Anterior cingulate cortex (tissue), 58 donors: ENCODE data around the gene TMEM95.
A peak's percentile ranks its signal among the peaks of the same experiment; 100 is the strongest.

Experiments
- DNase-seq, 58 donors: peaks; one replicate each; lab custom pipeline; 2025; lab: John Stamatoyannopoulos, UW

The TMEM95 gene

GRCh38 chr17:7396147-7396546 lies 41.2 kb downstream of the TMEM95 start:
- no peak for DNase-seq

- DNase-seq = no peak
Measured at GRCh38 chr17:7398612-7399011, 43.7 kb downstream of the TMEM95 start.

- peak in 3 of 58 donors; percentile 51 to 62 (median 54) for DNase-seq
Measured at GRCh38 chr17:7403043-7403726, 48.2 kb downstream of the TMEM95 start.

- DNase-seq = peak in 2 of 58 donors; percentile 77 to 88
Measured at GRCh38 chr17:7403727-7403976, 48.7 kb downstream of the TMEM95 start.

- DNase-seq = peak; percentile 88 to 100 (median 99)
Measured at GRCh38 chr17:7403977-7404736, 49.2 kb downstream of the TMEM95 start, which contains the start of gene TMEM256. Gene TMEM256 (minus strand): TSS chr17:7404097. CDS start chr17:7404084, 13 bp downstream.

- peak in 26 of 58 donors; percentile 47 to 94 (median 82) for DNase-seq
Measured at GRCh38 chr17:7404737-7405349, 49.9 kb downstream of the TMEM95 start.

GRCh38 chr17:7405350-7406234 lies 50.6 kb downstream of the TMEM95 start:
- peak in 21 of 58 donors; percentile 9 to 60 (median 40) for DNase-seq

GRCh38 chr17:7406235-7406825 lies 51.4 kb downstream of the TMEM95 start:
- DNase-seq = peak in 2 of 58 donors; percentile 7 to 21
